A549 (cell line): ENCODE results near the gene MYO1B. TPM values are rescaled to one million over a fixed set of nuclear protein-coding genes. Genes with fewer than 3 reads are reported as not detected.

ENCODE experiments used
- ATAC-seq, 2 experiments: fragments of 200-7000 bp in 1 of 2; fragments of >200 bp in 1 of 2; cut with Nextera tagmentation in 1 of 2; cut with Tn5 transposase in 1 of 2; 3 replicates each; pipeline versions ENCODE4 v1.8.0 to v1.9.1; 2018 to 2020; ENCODE audit warnings: mild to moderate bottlenecking in 1 of 2, moderate library complexity in 1 of 2
- CTCF ChIA-PET: fragments of 300-600 bp; sonication (Branson Sonifier 250); formaldehyde crosslinking; extraction: SDS; loops from one replicate; lab custom pipeline; 2021; ENCODE audit warnings: antibody characterized with exemption, inconsistent platforms; lab: Yijun Ruan, JAX
- POLR2A ChIA-PET: fragments of 350-600 bp; formaldehyde crosslinking; extraction: SDS; loops from one replicate; lab custom pipeline; 2021; ENCODE audit warnings: antibody characterized with exemption, inconsistent platforms; lab: Yijun Ruan, JAX
- DNase-seq, 2 experiments: peaks; one replicate each; pipeline versions ENCODE4 v3.0.0 to v3.0.0-alpha.2; 2011 to 2016; ENCODE audit warnings: low read depth in 1 of 2, low spot score in 1 of 2
- FAIRE-seq: peaks from 2 replicates; lab custom pipeline; 2011; peaks lifted over from hg19 to GRCh38; lab: Jason Lieb, UNC
- H3K27ac ChIP-seq, 2 experiments: fragments of >200 bp; sonication (Bioruptor Twin); formaldehyde crosslinking; 3 replicates each; pipeline ENCODE4 v1.5.1; 2016 to 2017
- H3K4me1 ChIP-seq: fragments of >200 bp; sonication (Bioruptor Twin); formaldehyde crosslinking; 3 replicates; pipeline ENCODE4 v1.6.1; 2016
- H3K4me2 ChIP-seq: fragments of >200 bp; sonication (Bioruptor Twin); formaldehyde crosslinking; 3 replicates; pipeline ENCODE4 v1.6.1; 2016
- H3K4me3 ChIP-seq: fragments of >200 bp; sonication (Bioruptor Twin); formaldehyde crosslinking; 3 replicates; pipeline ENCODE4 v1.5.1; 2016
- H3K9me3 ChIP-seq: fragments of >200 bp; sonication (Bioruptor Twin); formaldehyde crosslinking; 3 replicates; pipeline ENCODE4 v1.6.1; 2016
- BCL3 ChIP-seq: fragments of >200 bp; sonication (Bioruptor Twin); formaldehyde crosslinking; IDR thresholded peaks from 3 replicates; pipeline ENCODE4 v1.6.1; 2016
- CBX2 ChIP-seq: fragments of 200-600 bp; sonication (generic); IDR thresholded peaks from 2 replicates; pipeline ENCODE4 v1.6.1; 2016; ENCODE audit warnings: low read depth, mild to moderate bottlenecking, borderline replicate concordance
- CBX8 ChIP-seq: fragments of 200-600 bp; sonication (generic); IDR thresholded peaks from 2 replicates; pipeline ENCODE4 v1.6.1; 2016
- CHD2 ChIP-seq: fragments of 150-350 bp; IDR thresholded peaks from 2 replicates; pipeline ENCODE4 v1.6.1; 2014; ENCODE audit warnings: low read length; ENCODE audit not compliant: partially characterized antibody
- CHD4 ChIP-seq: fragments of 200-600 bp; sonication (generic); IDR thresholded peaks from 2 replicates; pipeline ENCODE4 v1.6.1; 2016; ENCODE audit warnings: antibody characterized with exemption, mild to moderate bottlenecking, borderline replicate concordance
- E2F6 ChIP-seq: IDR thresholded peaks from 2 replicates; pipeline ENCODE4 v1.6.1; 2012; ENCODE audit warnings: low read depth, borderline replicate concordance
- EP300 ChIP-seq, 2 experiments: fragments of >200 bp; sonication (Bioruptor Twin); formaldehyde crosslinking; IDR thresholded peaks; 2 replicates in 1 of 2; 3 replicates in 1 of 2; pipeline ENCODE4 v1.6.1; 2016 to 2017
- FOSB ChIP-seq: fragments of 250-450 bp; sonication (Bioruptor Pico); IDR thresholded peaks from 2 replicates; pipeline ENCODE4 v1.5.0; 2020; ENCODE audit warnings: mild to moderate bottlenecking, moderate library complexity
- FOXS1 ChIP-seq: fragments of 250-450 bp; sonication (Bioruptor Pico); IDR thresholded peaks from 2 replicates; pipeline ENCODE4 v1.5.0; 2020; ENCODE audit warnings: mild to moderate bottlenecking, moderate library complexity
- GATA3 ChIP-seq: IDR thresholded peaks from 2 replicates; pipeline ENCODE4 v1.6.1; 2012; ENCODE audit warnings: borderline replicate concordance
- HDAC2 ChIP-seq: fragments of 200-600 bp; sonication (generic); IDR thresholded peaks from 2 replicates; pipeline ENCODE4 v1.6.1; 2016
- HES2 ChIP-seq: fragments of >200 bp; sonication (Bioruptor Twin); formaldehyde crosslinking; IDR thresholded peaks from 2 replicates; pipeline ENCODE4 v1.6.1; 2016
- HEYL ChIP-seq: fragments of 250-450 bp; sonication (Bioruptor Pico); IDR thresholded peaks from 2 replicates; pipeline ENCODE4 v1.8.0; 2021; ENCODE audit warnings: mild to moderate bottlenecking, moderate library complexity
- HOXA7 ChIP-seq: fragments of 250-450 bp; sonication (Bioruptor Pico); IDR thresholded peaks from 2 replicates; pipeline ENCODE4 v1.5.0; 2020; ENCODE audit warnings: mild to moderate bottlenecking, moderate library complexity
- JUNB ChIP-seq: fragments of >200 bp; sonication (Bioruptor Twin); formaldehyde crosslinking; IDR thresholded peaks from 2 replicates; pipeline ENCODE4 v1.6.1; 2016
- KDM1A ChIP-seq: fragments of 200-600 bp; sonication (generic); IDR thresholded peaks from 2 replicates; pipeline ENCODE4 v1.6.1; 2016; ENCODE audit warnings: low read depth, mild to moderate bottlenecking
- KDM5A ChIP-seq: fragments of 200-600 bp; sonication (generic); IDR thresholded peaks from 2 replicates; pipeline ENCODE4 v1.6.1; 2016; ENCODE audit warnings: antibody characterized with exemption, mild to moderate bottlenecking
- MAX ChIP-seq: IDR thresholded peaks from 2 replicates; pipeline ENCODE4 v1.6.1; 2012
- NFE2L2 ChIP-seq: fragments of 150-350 bp; conservative IDR thresholded peaks from 2 replicates; pipeline ENCODE4 v1.6.1; 2014; ENCODE audit warnings: low read length
- NPAS2 ChIP-seq: fragments of 250-450 bp; sonication (Bioruptor Pico); IDR thresholded peaks from 2 replicates; pipeline ENCODE4 v1.8.0; 2022; ENCODE audit warnings: mild to moderate bottlenecking, moderate library complexity, borderline replicate concordance
- NR3C1 ChIP-seq: fragments of >200 bp; sonication (Bioruptor Twin); formaldehyde crosslinking; IDR thresholded peaks from 3 replicates; pipeline ENCODE4 v1.6.1; 2017
- RFX5 ChIP-seq: fragments of 450-650 bp; IDR thresholded peaks from 2 replicates; pipeline ENCODE4 v1.7.1; 2014; ENCODE audit warnings: antibody characterized with exemption, mild to moderate bottlenecking, moderate library complexity
- SREBF2 ChIP-seq: fragments of 450-650 bp; IDR thresholded peaks from 2 replicates; pipeline ENCODE4 v1.6.1; 2014; ENCODE audit warnings: mild to moderate bottlenecking, moderate library complexity
- TP53 ChIP-seq: fragments of 250-450 bp; sonication (Bioruptor Pico); IDR thresholded peaks from 2 replicates; pipeline ENCODE4 v1.5.0; 2021; ENCODE audit warnings: mild to moderate bottlenecking, moderate library complexity
- ZC3H11A ChIP-seq: fragments of 450-650 bp; IDR thresholded peaks from 2 replicates; pipeline ENCODE4 v1.6.1; 2014; ENCODE audit warnings: antibody characterized with exemption, mild to moderate bottlenecking
- ZFP36 ChIP-seq: fragments of 450-650 bp; IDR thresholded peaks from 2 replicates; pipeline ENCODE4 v1.6.1; 2014; ENCODE audit warnings: borderline replicate concordance; ENCODE audit not compliant: partially characterized antibody
- ZNF302 ChIP-seq: fragments of 250-450 bp; sonication (Bioruptor Pico); IDR thresholded peaks from 2 replicates; pipeline ENCODE4 v1.9.0; 2021; ENCODE audit warnings: inconsistent platforms, mild to moderate bottlenecking, moderate library complexity
- ZSCAN20 ChIP-seq: fragments of 250-450 bp; sonication (Bioruptor Pico); IDR thresholded peaks from 2 replicates; pipeline ENCODE4 v1.8.0; 2022; ENCODE audit warnings: mild to moderate bottlenecking, moderate library complexity
- WGBS: methylation state at CpG from one replicate; pipeline ENCODE4 v1.1.6; 2017; ENCODE audit errors: missing lambda C conversion rate; 5-methylcytosine and 5-hydroxymethylcytosine counted together
- polyA plus RNA-seq, 4 experiments: library from polyadenylated mRNA; depleted of rRNA in 3 of 4; stranded (reverse); fragments of >200 nt; fragmentation: RNase III in 1 of 4; extraction: RNeasy Plus Mini Kit Qiagen cat#74134 plus additional on column Dnase treatment in 1 of 4; gene quantifications; 2 replicates in 3 of 4; 3 replicates in 1 of 4; pipeline ENCODE4 v1.2.3, GENCODE V29; 2011 to 2017

Gene MYO1B
- polyA plus RNA-seq, 2 of the 4 experiments (the other 2 are of a cell fraction) = 77.7 to 159 TPM

GRCh38 chr2:191255271-191255670 is 10.1 kb downstream of the MYO1B start:
- TF ChIP-seq GATA3 (no peak), E2F6 (no peak), FOSB (CRISPR knock-in tag) (no peak), MAX (no peak), CHD4 (no peak), ZNF302 (CRISPR knock-in tag) (no peak), JUNB (no peak), ZC3H11A (no peak), SREBF2 (no peak), CBX8 (no peak), EP300 (IDR thresholded peaks at IDR 0.05) (no peak), HEYL (CRISPR knock-in tag) (no peak), CHD2 (no peak), RFX5 (no peak), KDM5A (no peak)
- CTCF ChIA-PET = interaction anchor here (1.8 kb wide), 1 partner anchor 246 kb away, joined by 6 read pairs; no protein-coding TSS in a partner anchor
- H3K4me1 ChIP-seq = peaks cover 83% of the 10 kb centered on the region
- DNase-seq (no peak), ATAC-seq (peak in 1 of 2 experiments; percentile 10; a peak in 1 of 6 replicates), FAIRE-seq (no peak)
- H3K4me3 ChIP-seq = no peak overlapping the region
- no peaks in the 10 kb centered on the region for H3K9me3 ChIP-seq
- H3K27ac ChIP-seq = no peak overlapping the region
- WGBS = 91% methylated on average over 4 of the region's 4 CpGs
- POLR2A ChIA-PET = no interaction called here
- H3K4me2 ChIP-seq = peak overlapping the region; percentile 40

- Histone ChIP-seq H3K9me3 (no peaks in the 10 kb centered on the region), H3K4me1 (peaks cover 83% of the 10 kb centered on the region), H3K27ac (peak overlapping the region in 1 of 2 experiments; percentile 9; a peak in 1 of 6 replicates), H3K4me2 (peak overlapping the region; percentile 40), H3K4me3 (no peak overlapping the region)
- peak; percentile 38 to 60; a peak in 3 of 6 replicates for ATAC-seq
- CTCF ChIA-PET = interaction anchor here (1.0 to 1.8 kb wide), 2 partner anchors 91 to 246 kb away, joined by 3 to 6 read pairs; no protein-coding TSS in a partner anchor
- POLR2A ChIA-PET = no interaction called here
- FAIRE-seq = no peak
- DNase-seq = no peak
- TF ChIP-seq JUNB = no peak
- no peak for TF ChIP-seq FOSB (CRISPR knock-in tag)
- TF ChIP-seq ZNF302 (CRISPR knock-in tag) = no peak
- TF ChIP-seq NFE2L2 = no peak
- no peak for TF ChIP-seq ZFP36
- no peak for TF ChIP-seq NPAS2 (CRISPR knock-in tag)
- TF ChIP-seq ZSCAN20 (CRISPR knock-in tag) = no peak
- no peak for TF ChIP-seq CBX2
- no peak for TF ChIP-seq TP53 (CRISPR knock-in tag)
- no peak for TF ChIP-seq BCL3
- no peak for TF ChIP-seq EP300 (IDR thresholded peaks at IDR 0.05)
- no peak for TF ChIP-seq MAX
- TF ChIP-seq HES2 = no peak
- TF ChIP-seq HOXA7 = no peak
- no peak for TF ChIP-seq HDAC2
- TF ChIP-seq NR3C1 = no peak
- TF ChIP-seq FOXS1 (CRISPR knock-in tag) = no peak
- no peak for TF ChIP-seq GATA3
- TF ChIP-seq KDM1A = no peak
- TF ChIP-seq CHD4 = no peak
- WGBS = 84% methylated on average over 7 of the region's 7 CpGs
Observed at GRCh38 chr2:191255756-191256312, 10.6 kb downstream of the MYO1B start.
